Stimulated activated CD8-positive, alpha-beta memory T cell treated with anti-CD3 and anti-CD28 coated beads, Interleukin-15, amount 100 ng/mL, for 1 hour (primary cell): Measurements from ENCODE around the gene ITCH.
"Not testable (repeated sequence)": the region's sequence is repeated elsewhere in the genome, so short reads cannot be mapped to it uniquely, and the experiment has no call there.

Source experiments
- DNase-seq: peaks from one replicate; pipeline ENCODE4 v3.0.0-alpha.2; 2020; ENCODE audit warnings: low read depth

Gene ITCH

DNA sequence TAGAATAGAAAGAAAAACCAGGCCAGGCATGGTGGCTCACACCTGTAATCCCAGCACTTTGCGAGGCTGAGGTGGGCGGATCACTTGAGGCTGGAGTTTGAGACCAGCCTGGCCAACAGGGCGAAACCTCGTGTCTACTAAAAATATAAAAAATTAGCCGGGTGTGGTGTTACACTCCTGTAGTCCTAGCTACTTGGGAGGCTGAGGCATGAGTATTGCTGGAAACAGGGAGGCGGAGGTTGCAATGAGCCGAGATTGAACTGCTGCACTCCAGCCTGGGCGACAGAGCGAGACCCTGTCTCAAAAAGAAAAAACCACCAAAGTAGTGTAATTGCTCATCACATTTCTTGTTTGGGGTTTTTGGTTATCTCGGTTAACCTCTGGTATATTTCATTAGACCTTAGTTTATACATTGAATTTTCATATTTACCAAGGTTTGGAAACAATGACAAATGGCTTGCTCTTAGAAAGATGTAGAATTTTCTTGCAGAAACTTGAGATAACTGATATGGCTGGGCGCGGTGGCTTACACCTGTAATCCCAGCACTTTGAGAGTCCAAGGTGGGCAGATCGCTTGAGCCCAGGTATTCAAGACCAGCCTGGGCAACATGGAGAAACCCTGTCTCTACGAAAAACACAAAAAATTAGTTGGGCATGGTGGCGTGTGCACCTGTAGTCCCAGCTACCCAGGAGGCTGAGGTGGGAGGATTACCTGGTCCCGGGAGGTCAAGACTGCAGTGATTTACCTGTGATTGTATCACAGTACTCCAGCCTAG, 14.2 kb downstream of the ITCH start:
- DNase-seq, result no peak

- DNase-seq, result no peak
These were observed 19.1 kb downstream of the ITCH start for GRCh38 chr20:34382174-34382573.

DNA sequence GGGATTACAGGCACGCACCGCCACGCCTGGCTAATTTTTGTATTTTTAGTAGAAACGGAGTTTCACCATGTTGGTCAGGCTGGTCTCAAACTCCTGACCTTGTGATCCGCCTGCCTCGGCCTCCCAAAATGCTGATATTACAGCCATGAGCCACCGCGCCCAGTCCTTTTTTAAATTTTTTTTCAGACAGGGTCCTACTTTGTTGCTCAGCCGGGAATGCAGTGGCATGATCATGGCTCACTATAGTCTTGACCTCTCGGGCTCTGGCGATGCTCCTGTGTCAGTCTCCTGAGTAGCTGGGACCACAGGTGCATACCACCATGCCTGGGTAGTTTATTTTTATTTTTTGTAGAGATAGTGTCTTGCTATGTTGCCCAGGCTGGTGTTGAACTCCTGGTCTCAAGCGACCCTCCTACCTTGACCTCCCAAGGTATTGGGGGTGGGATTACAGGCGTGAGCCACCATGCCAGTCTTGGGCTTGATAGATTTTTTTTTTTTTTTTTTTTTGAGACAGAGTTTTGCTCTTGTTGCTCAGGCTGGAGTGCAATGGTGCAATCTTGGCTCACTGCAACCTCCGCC, 19.9 kb downstream of the ITCH start:
- not testable (repeated sequence) for DNase-seq

DNA sequence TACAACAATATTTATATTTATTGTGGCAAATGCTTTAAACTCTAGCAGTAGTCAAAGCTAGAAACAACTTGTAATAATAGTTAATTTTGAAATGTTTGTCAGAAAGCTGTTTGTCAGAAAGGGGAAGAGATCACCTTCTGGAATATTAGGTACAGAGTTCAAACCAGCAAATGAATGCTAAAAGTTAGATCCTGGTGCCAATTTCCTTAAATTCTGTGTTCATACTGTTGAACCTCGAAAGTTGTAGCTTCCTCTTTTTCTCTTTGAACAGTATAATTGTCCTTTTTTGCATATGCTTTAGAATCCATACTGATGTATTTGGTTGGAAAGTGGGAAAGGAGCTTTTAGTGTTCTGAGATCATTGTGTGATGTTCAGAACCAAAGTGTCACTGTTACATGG, 22.4 kb downstream of the ITCH start:
- no peak for DNase-seq

DNA sequence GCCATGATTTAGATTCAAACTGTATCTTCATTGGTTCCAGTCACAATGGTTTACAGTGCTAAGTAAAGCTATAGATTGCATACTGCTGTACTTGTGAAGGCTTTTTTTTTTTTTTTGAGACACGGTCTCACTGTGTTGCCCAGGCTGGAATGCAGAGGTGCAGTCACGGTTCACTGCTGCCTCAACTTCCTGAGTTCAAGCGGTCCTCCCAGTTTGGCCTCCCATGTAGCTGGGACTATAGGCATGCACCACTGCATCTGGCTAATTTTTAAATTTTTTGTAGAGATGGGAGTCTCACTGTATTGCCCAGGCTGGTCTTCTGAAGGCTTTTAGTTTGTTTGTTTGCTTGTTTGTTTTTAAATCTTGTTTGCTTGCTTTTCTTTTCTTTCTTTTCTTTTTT, 24.9 kb downstream of the ITCH start:
- DNase-seq, result no peak

- no peak for DNase-seq
These were observed 25.6 kb downstream of the ITCH start for GRCh38 chr20:34388678-34389077.

GRCh38 chr20:34389206-34389953, 26.3 kb downstream of the ITCH start:
- DNase-seq, result no peak

DNA sequence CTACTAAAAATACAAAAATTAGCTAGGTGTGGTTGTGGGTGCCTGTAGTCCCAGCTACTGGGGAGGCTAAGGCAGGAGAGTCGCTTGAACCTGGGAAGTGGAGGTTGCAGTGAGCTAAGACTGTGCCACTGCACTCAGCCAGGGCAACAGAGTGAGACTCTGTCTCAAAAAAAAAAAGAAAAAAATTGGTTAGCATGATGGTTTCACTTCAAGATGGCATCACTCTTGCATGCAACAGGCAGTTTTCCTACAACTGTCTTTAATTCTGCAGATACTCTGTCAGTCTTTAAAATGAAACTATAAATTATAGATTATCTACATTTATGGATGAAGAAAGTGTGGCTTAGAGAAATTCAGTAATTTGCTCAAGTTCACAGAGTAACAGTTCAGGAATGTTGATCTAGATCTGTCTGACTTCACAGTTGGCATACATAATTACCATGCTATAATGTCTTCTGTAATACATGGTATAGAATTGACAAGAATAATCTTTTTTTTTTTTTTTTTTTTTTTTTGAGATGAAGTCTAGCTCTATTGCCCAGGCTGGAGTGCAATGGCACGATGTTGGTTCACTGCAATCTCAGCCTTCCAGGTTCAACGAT, 27.0 kb downstream of the ITCH start:
- no peak for DNase-seq

DNA sequence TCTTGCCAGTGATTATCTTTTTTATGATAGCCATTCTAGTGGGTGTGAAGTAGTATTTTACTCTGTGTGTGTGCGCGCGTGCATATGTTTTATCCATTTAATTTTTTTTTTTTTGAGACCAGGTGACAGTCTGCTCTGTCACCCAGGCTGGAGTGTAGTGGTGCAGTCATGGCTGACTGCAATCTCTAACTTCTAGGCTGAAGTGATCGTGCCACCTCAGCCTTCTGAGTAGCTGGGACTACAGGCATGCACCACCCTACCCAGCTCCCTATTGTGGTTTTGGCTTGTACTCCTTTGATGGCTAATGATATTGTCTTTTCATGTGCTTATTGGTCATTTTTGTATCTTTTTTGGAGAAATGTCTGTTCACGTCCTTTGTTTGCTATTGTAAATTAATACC, 33.3 kb downstream of the ITCH start:
- DNase-seq, result no peak

GRCh38 chr20:34397096-34397495, 34.0 kb downstream of the ITCH start:
- DNase-seq, result no peak

DNA sequence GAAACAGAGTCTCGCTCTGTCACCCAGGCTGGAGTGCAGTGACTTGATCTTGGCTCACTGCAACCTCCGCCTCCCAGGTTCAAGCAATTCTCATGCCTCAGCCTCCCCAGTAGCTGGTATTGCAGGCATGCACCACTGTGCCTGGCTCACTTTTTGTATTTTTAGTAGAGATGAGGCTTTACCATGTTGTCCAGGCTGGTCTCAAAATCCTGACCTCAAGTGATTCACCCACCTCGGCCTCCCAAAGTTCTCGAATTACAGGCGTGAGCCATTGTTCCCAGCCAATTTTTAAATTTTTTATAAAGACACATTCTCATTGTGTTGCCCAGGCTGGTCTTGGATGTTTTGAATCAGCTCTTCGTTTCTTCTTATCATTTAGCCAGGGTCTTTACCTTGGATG, 37.7 kb downstream of the ITCH start:
- not testable (repeated sequence) for DNase-seq

DNA sequence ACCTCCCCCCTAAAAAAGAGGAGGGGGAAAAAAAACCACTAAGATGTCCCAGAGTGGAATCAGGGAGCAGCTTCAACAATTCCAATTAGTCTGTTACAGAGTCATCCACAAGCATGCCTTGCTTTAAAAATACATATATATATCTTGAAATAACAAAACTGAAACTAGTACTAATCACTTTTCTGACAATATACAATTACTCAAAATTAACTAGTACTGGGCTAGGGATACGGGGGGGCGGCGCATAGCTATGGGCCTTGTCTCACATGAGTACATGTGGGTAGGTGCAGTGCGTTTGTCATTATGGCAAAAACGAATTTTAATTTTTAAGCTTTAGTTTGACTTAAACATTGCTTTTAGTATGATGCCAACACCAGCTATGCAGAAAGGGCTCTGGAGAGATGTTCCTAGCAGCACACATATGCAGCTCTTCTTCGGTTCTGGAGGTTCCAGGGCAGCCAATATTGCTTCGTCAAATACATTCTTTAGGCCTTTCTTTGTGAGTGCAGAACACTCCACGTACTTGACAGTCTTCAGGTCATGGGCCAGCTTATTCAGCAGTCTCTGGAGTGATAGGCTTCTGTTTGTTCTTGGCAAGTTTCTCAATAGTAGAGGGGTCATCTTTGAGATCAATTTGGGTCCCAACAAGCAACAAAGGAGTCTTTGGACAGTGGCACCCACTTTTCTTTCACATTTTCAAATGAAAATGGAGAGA, 38.8 kb downstream of the ITCH start:
- no peak for DNase-seq

DNA sequence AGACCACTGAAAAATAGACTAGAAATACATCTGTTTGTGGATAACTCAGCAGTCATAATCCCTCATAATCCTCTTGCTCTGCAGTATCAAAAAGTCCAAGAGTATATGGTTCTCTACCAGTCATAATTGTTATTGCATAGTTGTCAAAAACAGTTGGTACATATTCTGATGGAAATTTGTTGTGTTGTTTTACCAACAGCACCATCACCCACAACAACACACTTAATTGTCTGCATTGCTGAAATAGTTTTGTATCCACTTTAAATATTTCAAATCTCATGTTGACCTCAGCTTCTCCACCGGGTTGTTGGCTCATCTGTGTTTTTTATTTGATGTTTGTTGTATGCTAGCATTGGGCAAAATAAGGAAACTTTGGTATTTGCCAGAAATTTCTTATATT, 39.4 kb downstream of the ITCH start:
- no peak for DNase-seq

GRCh38 chr20:34403063-34403827, 40.2 kb downstream of the ITCH start:
- DNase-seq, result no peak

- DNase-seq, result no peak
These were observed 40.8 kb downstream of the ITCH start for GRCh38 chr20:34403908-34404307.

GRCh38 chr20:34404803-34405202, 41.7 kb downstream of the ITCH start:
- DNase-seq, result no peak

- not testable (repeated sequence) for DNase-seq
These were observed 42.2 kb downstream of the ITCH start for GRCh38 chr20:34405247-34405651.

DNA sequence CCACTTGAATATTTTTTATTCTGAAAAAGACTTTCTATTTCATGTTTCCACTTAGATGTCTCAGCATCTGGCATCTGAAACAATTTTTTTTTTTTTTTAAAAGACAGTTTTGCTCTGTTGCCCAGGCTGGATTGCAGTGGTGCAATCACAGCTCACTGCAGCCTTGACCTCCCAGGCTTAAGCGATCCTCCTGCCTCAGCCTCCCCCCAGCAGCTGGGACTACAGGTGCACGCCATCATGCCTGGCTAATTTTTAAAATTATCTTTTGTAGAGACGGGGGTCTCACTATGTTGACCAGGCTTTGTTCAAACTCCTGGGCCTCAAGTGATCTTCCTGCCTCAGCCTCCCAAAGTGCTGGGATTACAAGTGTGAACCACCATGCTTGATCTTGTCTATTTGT, 42.9 kb downstream of the ITCH start:
- DNase-seq, result not testable (repeated sequence)

- DNase-seq, result no peak
These were observed 44.9 kb downstream of the ITCH start for GRCh38 chr20:34407962-34408474.

DNA sequence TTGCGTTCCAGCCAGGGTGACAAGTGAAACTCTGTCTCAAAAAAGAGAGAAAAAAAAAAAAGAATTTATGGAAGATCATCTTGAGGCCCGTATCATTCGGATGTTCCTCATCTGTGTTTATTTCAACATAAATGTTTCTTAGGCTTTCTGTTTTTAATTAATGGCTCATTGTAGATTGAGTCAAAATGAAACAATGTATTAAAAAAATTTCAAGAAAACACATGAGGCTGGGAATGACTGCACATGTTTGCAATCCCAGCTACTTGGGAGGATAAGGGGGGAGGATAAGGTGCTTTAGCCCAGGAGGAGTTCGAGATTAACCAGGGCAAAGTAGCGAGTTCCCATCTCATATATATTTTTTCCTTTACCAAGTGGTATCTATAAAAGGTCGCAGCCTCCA, 47.3 kb downstream of the ITCH start:
- DNase-seq, result no peak

DNA sequence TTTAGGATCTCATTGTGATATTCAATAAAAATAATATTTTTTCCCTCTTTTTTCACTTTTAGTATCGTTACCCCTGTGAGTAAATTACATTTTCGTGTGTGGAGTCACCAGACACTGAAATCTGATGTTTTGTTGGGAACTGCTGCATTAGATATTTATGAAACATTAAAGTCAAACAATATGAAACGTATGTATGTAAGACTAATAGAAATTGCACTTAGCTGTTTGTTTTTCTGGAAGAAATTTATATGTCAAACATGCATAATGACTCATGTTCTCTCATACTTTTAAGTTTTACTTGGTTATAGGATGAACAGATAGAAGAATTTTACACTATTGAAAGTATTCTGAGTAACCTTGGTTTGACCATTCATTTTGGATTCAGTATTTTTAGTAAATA, 49.4 kb downstream of the ITCH start:
- no peak for DNase-seq
